ENCODE data around the gene CHST8.

GRCh38 chr19:33572929-33573328, 48.8 kb upstream of the CHST8 start:
- TF ChIP-seq, protein P1, sequence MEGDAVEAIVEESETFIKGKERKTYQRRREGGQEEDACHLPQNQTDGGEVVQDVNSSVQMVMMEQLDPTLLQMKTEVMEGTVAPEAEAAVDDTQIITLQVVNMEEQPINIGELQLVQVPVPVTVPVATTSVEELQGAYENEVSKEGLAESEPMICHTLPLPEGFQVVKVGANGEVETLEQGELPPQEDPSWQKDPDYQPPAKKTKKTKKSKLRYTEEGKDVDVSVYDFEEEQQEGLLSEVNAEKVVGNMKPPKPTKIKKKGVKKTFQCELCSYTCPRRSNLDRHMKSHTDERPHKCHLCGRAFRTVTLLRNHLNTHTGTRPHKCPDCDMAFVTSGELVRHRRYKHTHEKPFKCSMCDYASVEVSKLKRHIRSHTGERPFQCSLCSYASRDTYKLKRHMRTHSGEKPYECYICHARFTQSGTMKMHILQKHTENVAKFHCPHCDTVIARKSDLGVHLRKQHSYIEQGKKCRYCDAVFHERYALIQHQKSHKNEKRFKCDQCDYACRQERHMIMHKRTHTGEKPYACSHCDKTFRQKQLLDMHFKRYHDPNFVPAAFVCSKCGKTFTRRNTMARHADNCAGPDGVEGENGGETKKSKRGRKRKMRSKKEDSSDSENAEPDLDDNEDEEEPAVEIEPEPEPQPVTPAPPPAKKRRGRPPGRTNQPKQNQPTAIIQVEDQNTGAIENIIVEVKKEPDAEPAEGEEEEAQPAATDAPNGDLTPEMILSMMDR (IDR thresholded peaks at IDR 0.05; ENCODE audit: insufficient read depth, low read length), result no peak
- TF ChIP-seq POLR2AphosphoS5 (IDR thresholded peaks at IDR 0.05; ENCODE audit: low read depth), result no peak
- no peak for TF ChIP-seq GABPA (IDR thresholded peaks at IDR 0.05; ENCODE audit: low read depth)
- TF ChIP-seq, protein P2, sequence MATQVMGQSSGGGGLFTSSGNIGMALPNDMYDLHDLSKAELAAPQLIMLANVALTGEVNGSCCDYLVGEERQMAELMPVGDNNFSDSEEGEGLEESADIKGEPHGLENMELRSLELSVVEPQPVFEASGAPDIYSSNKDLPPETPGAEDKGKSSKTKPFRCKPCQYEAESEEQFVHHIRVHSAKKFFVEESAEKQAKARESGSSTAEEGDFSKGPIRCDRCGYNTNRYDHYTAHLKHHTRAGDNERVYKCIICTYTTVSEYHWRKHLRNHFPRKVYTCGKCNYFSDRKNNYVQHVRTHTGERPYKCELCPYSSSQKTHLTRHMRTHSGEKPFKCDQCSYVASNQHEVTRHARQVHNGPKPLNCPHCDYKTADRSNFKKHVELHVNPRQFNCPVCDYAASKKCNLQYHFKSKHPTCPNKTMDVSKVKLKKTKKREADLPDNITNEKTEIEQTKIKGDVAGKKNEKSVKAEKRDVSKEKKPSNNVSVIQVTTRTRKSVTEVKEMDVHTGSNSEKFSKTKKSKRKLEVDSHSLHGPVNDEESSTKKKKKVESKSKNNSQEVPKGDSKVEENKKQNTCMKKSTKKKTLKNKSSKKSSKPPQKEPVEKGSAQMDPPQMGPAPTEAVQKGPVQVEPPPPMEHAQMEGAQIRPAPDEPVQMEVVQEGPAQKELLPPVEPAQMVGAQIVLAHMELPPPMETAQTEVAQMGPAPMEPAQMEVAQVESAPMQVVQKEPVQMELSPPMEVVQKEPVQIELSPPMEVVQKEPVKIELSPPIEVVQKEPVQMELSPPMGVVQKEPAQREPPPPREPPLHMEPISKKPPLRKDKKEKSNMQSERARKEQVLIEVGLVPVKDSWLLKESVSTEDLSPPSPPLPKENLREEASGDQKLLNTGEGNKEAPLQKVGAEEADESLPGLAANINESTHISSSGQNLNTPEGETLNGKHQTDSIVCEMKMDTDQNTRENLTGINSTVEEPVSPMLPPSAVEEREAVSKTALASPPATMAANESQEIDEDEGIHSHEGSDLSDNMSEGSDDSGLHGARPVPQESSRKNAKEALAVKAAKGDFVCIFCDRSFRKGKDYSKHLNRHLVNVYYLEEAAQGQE (IDR thresholded peaks at IDR 0.05; ENCODE audit: insufficient replicate concordance, low read depth), result no peak

All from HL-60 (cell line).